HG02970 (cell line): ENCODE data around the gene ABHD2.

ENCODE experiments used
- ATAC-seq: cut with Tn5 transposase; IDR thresholded peaks from one replicate; pipeline ENCODE4 v1.9.1; 2021; ENCODE audit warnings: mild to moderate bottlenecking, moderate library complexity, moderate number of reproducible peaks; ENCODE audit not compliant: unreplicated experiment, low FRiP score

Gene ABHD2

GRCh38 chr15:89184886-89185526, 96.8 kb downstream of the ABHD2 start:
- ATAC-seq, result no peak

- ATAC-seq, result no peak
These were observed 98.5 kb downstream of the ABHD2 start for GRCh38 chr15:89186803-89187202.

GRCh38 chr15:89187301-89187985, 99.2 kb downstream of the ABHD2 start:
- ATAC-seq, result no peak

GRCh38 chr15:89187986-89188514, 99.8 kb downstream of the ABHD2 start:
- no peak for ATAC-seq

- no peak for ATAC-seq
These were observed 103.9 kb downstream of the ABHD2 start for GRCh38 chr15:89192136-89192535.

- ATAC-seq, result no peak
These were observed 104.5 kb downstream of the ABHD2 start for GRCh38 chr15:89192766-89193165.

GRCh38 chr15:89194608-89195007, 106.4 kb downstream of the ABHD2 start:
- ATAC-seq, result no peak

GRCh38 chr15:89195836-89196235, 107.6 kb downstream of the ABHD2 start:
- ATAC-seq, result no peak

GRCh38 chr15:89196241-89196640, 108.0 kb downstream of the ABHD2 start:
- ATAC-seq, result no peak

- ATAC-seq, result no peak
These were observed 108.7 kb downstream of the ABHD2 start for GRCh38 chr15:89196994-89197393.

- no peak for ATAC-seq
These were observed 109.3 kb downstream of the ABHD2 start for GRCh38 chr15:89197503-89197971.

GRCh38 chr15:89198196-89198595, 109.9 kb downstream of the ABHD2 start:
- ATAC-seq, result no peak

- no peak for ATAC-seq
These were observed 110.7 kb downstream of the ABHD2 start for GRCh38 chr15:89198934-89199333.

GRCh38 chr15:89199746-89200145, 111.5 kb downstream of the ABHD2 start:
- no peak for ATAC-seq

GRCh38 chr15:89200182-89200581, 111.9 kb downstream of the ABHD2 start:
- no peak for ATAC-seq

- ATAC-seq, result no peak
These were observed 113.3 kb downstream of the ABHD2 start for GRCh38 chr15:89201465-89202005.

GRCh38 chr15:89203705-89204273, 115.5 kb downstream of the ABHD2 start:
- no peak for ATAC-seq

- ATAC-seq, result no peak
These were observed 117.8 kb downstream of the ABHD2 start for GRCh38 chr15:89205991-89206585.

- ATAC-seq, result no peak
These were observed 118.7 kb downstream of the ABHD2 start for GRCh38 chr15:89206908-89207331.

- no peak for ATAC-seq
These were observed 120.0 kb downstream of the ABHD2 start for GRCh38 chr15:89208256-89208655.

- ATAC-seq, result no peak
These were observed 120.8 kb downstream of the ABHD2 start for GRCh38 chr15:89209057-89209456.
